GM21723 (cell line): ENCODE measurements around the gene FAM118A.
"Not testable (repeated sequence)": the region's sequence is repeated elsewhere in the genome, so short reads cannot be mapped to it uniquely, and the experiment has no call there.

Source experiments
- ATAC-seq: cut with Tn5 transposase; IDR thresholded peaks from one replicate; pipeline ENCODE4 v1.9.1; 2021; ENCODE audit warnings: mild to moderate bottlenecking, moderate library complexity; ENCODE audit not compliant: unreplicated experiment

FAM118A gene

GRCh38 chr22:45281010-45281409 is 28.7 kb upstream of the FAM118A start:
- ATAC-seq = no peak

GRCh38 chr22:45284705-45285262 is 24.9 kb upstream of the FAM118A start, which contains the start of gene UPK3A:
TSS of gene UPK3A (plus strand) at chr22:45284949. CDS start at chr22:45285014, 65 bp downstream.
- ATAC-seq = no peak

- no peak for ATAC-seq
Measured at GRCh38 chr22:45285263-45286058, 24.3 kb upstream of the FAM118A start.

GRCh38 chr22:45286854-45287551 is 22.7 kb upstream of the FAM118A start:
- ATAC-seq = no peak

- no peak for ATAC-seq
Measured at GRCh38 chr22:45290410-45290936, 19.3 kb upstream of the FAM118A start.

GRCh38 chr22:45291061-45291930 is 18.4 kb upstream of the FAM118A start:
- ATAC-seq = no peak

GRCh38 chr22:45291931-45292290 is 17.8 kb upstream of the FAM118A start:
- no peak for ATAC-seq

- ATAC-seq = no peak
Measured at GRCh38 chr22:45292731-45293442, 16.8 kb upstream of the FAM118A start.

GRCh38 chr22:45294030-45294429 is 15.7 kb upstream of the FAM118A start:
- ATAC-seq = no peak

GRCh38 chr22:45295004-45295403 is 14.7 kb upstream of the FAM118A start:
- not testable (repeated sequence) for ATAC-seq

- ATAC-seq = no peak
Measured at GRCh38 chr22:45295492-45295891, 14.2 kb upstream of the FAM118A start.

- no peak for ATAC-seq
Measured at GRCh38 chr22:45296628-45297297, 13.0 kb upstream of the FAM118A start.

- ATAC-seq = no peak
Measured at GRCh38 chr22:45298934-45299505, 10.7 kb upstream of the FAM118A start.

GRCh38 chr22:45302751-45303150 is 7.0 kb upstream of the FAM118A start:
- no peak for ATAC-seq

- no peak for ATAC-seq
Measured at GRCh38 chr22:45303181-45303580, 6.6 kb upstream of the FAM118A start.

- ATAC-seq = no peak
Measured at GRCh38 chr22:45304971-45305370, 4.8 kb upstream of the FAM118A start.

GRCh38 chr22:45305456-45306075 is 4.2 kb upstream of the FAM118A start:
- no peak for ATAC-seq

- no peak for ATAC-seq
Measured at GRCh38 chr22:45306139-45306538, 3.6 kb upstream of the FAM118A start.
